ENCODE measurements around the gene KRT86. TPM values are rescaled to one million over a fixed set of nuclear protein-coding genes. Genes with fewer than 3 reads are reported as not detected.

The KRT86 gene
- total RNA-seq, 1 donor from 2014 or later: not detected

- Histone ChIP-seq H3K36me3 (no peaks in the 10 kb centered on the region), H4K20me1 (ENCODE audit: low read depth) (no peaks in the 10 kb centered on the region), H3K4me1 (no peaks in the 10 kb centered on the region), H3K27ac (no peak overlapping the region), H3K27me3 (no peaks in the 10 kb centered on the region), H3F3A (ENCODE audit: low read depth) (no peaks in the 10 kb centered on the region), H3K9me3 (ENCODE audit: low read depth) (no peaks in the 10 kb centered on the region), H2AFZ (replicated peaks) (no peak overlapping the region), H3K79me2 (ENCODE audit: low read depth) (no peaks in the 10 kb centered on the region), H3K4me2 (no peak overlapping the region), H3K9ac (no peak overlapping the region), H3K4me3 (no peak overlapping the region)
- Mint-ChIP-seq H3K27me3 (ENCODE audit: insufficient read depth, low read depth) (peaks cover 8% of the 10 kb centered on the region), H3K27ac (no peak overlapping the region), H3K36me3 (no peaks in the 10 kb centered on the region), H3K9me3 (no peaks in the 10 kb centered on the region), H3K4me3 (no peak overlapping the region), H3K4me1 (peaks cover 10% of the 10 kb centered on the region)
- no peak for TF ChIP-seq CTCF (IDR thresholded peaks at IDR 0.05)
- TF ChIP-seq EZH2 (IDR thresholded peaks at IDR 0.05): no peak
- no peak for TF ChIP-seq EZH2phosphoT487 (IDR thresholded peaks at IDR 0.05)
- no peak for DNase-seq (ENCODE audit: low spot score)
Observed at GRCh38 chr12:52352951-52353350, 78.5 kb downstream of the KRT86 start.

DNA sequence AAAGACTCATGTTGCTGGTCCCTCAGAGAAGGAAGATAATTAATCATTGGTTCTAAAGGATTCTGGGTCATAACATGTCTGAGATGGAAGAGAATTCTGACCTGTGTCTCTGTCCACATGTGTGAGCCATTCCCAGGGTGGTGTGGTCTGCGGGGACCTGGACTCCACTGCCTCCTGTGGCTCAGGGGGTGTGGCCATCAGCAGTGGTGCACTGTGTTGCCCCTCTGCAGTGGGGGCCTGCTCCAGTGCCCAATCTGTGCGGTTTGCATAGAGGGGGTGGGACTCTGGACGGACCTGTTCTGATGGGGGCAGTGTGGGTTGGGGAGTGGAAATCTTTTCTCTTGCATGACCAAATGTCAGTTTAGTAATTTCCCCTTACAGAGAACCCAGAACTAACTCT, 79.3 kb downstream of the KRT86 start:
- H3K36me3 Mint-ChIP-seq: no peaks in the 10 kb centered on the region
- TF ChIP-seq CTCF (IDR thresholded peaks at IDR 0.05) (no peak), EZH2 (IDR thresholded peaks at IDR 0.05) (no peak), EZH2phosphoT487 (IDR thresholded peaks at IDR 0.05) (no peak)
- no peaks in the 10 kb centered on the region for H3F3A ChIP-seq (ENCODE audit: low read depth)

DNA sequence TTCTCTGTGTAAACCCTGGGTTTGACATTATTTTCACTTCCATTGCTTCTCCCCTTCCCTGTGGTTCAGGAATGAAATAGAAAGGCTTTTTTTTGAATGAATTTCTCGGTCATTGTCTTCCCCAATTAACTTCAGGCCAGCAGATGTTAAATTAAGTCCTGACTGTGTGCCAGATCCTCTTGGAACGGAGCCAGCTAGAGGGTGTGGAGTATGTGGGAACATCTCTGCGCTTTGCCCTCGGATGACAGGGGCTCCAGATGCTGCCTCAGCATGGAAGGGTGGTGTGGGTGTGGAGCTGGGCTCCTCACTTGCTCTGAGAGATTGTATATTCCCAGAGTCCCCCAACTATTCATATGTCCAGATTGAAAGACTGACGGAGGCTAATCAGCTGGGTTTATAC, 79.8 kb downstream of the KRT86 start:
- Histone ChIP-seq H3K27ac (no peak overlapping the region), H3K4me1 (no peaks in the 10 kb centered on the region), H4K20me1 (ENCODE audit: low read depth) (no peaks in the 10 kb centered on the region), H3F3A (ENCODE audit: low read depth) (no peaks in the 10 kb centered on the region), H2AFZ (replicated peaks) (no peak overlapping the region), H3K9ac (no peak overlapping the region), H3K79me2 (ENCODE audit: low read depth) (no peaks in the 10 kb centered on the region), H3K27me3 (no peaks in the 10 kb centered on the region), H3K4me3 (no peak overlapping the region), H3K9me3 (ENCODE audit: low read depth) (no peaks in the 10 kb centered on the region), H3K36me3 (no peaks in the 10 kb centered on the region), H3K4me2 (no peak overlapping the region)
- H3K4me3 Mint-ChIP-seq: no peak overlapping the region
- no peak for DNase-seq (ENCODE audit: low spot score)
- TF ChIP-seq EZH2phosphoT487 (IDR thresholded peaks at IDR 0.05) (no peak), CTCF (IDR thresholded peaks at IDR 0.05) (no peak), EZH2 (IDR thresholded peaks at IDR 0.05) (no peak)
- peaks cover 4% of the 10 kb centered on the region for H3K27me3 Mint-ChIP-seq (ENCODE audit: insufficient read depth, low read depth)
- peaks cover 16% of the 10 kb centered on the region for H3K4me1 Mint-ChIP-seq
- no peaks in the 10 kb centered on the region for H3K9me3 Mint-ChIP-seq
- no peak overlapping the region for H3K27ac Mint-ChIP-seq
- H3K36me3 Mint-ChIP-seq: no peaks in the 10 kb centered on the region

More for the DNA sequence above, 79.3 kb downstream of the KRT86 start:
- no peaks in the 10 kb centered on the region for H3K36me3 ChIP-seq
- DNase-seq (ENCODE audit: low spot score): no peak
- Mint-ChIP-seq H3K9me3 (no peaks in the 10 kb centered on the region), H3K4me1 (peaks cover 17% of the 10 kb centered on the region), H3K4me3 (no peak overlapping the region), H3K27me3 (ENCODE audit: insufficient read depth, low read depth) (peaks cover 4% of the 10 kb centered on the region), H3K27ac (no peak overlapping the region)
- H3K9ac ChIP-seq: no peak overlapping the region
- H4K20me1 ChIP-seq (ENCODE audit: low read depth): no peaks in the 10 kb centered on the region
- no peaks in the 10 kb centered on the region for H3K79me2 ChIP-seq (ENCODE audit: low read depth)
- H3K4me3 ChIP-seq: no peak overlapping the region
- H2AFZ ChIP-seq (replicated peaks): no peak overlapping the region
- H3K9me3 ChIP-seq (ENCODE audit: low read depth): no peaks in the 10 kb centered on the region
- H3K27ac ChIP-seq: no peak overlapping the region
- no peaks in the 10 kb centered on the region for H3K27me3 ChIP-seq
- H3K4me2 ChIP-seq: no peak overlapping the region
- no peaks in the 10 kb centered on the region for H3K4me1 ChIP-seq
